ENCODE data around the gene TGFB1. TPM values are rescaled to one million over a fixed set of nuclear protein-coding genes. Genes with fewer than 3 reads are reported as not detected.

TGFB1 gene
- total and polyA plus RNA-seq, 9 of the 15 experiments (the other 6 are each of a cell fraction or from before 2014, with no cell fraction given), result 0.24 to 159 (median 17.2) TPM

GRCh38 chr19:41323430-41324125 is 30.1 kb downstream of the TGFB1 start (continued):
- TF ChIP-seq RNF2 (IDR thresholded peaks at IDR 0.05) (peak; percentile 95; the same call in 1 of the 2 replicates), TAF1 (IDR thresholded peaks at IDR 0.05; ENCODE audit: control insufficient read depth, extremely low read depth, insufficient read depth, low read length, severe bottlenecking) (no peak), CBX8 (IDR thresholded peaks at IDR 0.05; ENCODE audit: borderline replicate concordance, extremely low read depth, low read depth, low read length, poor library complexity, severe bottlenecking) (no peak), MNT (conservative IDR thresholded peaks at IDR 0.05) (peak; percentile 82 to 92), MTA1 (IDR thresholded peaks at IDR 0.05; ENCODE audit: borderline replicate concordance) (peak; percentile 86), XRCC5 (IDR thresholded peaks at IDR 0.05; ENCODE audit: low read depth, low read length) (no peak; the same call in 1 of the 2 replicates), MBD1 (CRISPR knock-in tag; IDR thresholded peaks at IDR 0.05) (no peak), CSDE1 (IDR thresholded peaks at IDR 0.05) (no peak), STAG1 (CRISPR knock-in tag; IDR thresholded peaks at IDR 0.05; ENCODE audit: borderline replicate concordance) (no peak), ZNF79 (CRISPR knock-in tag; IDR thresholded peaks at IDR 0.05; ENCODE audit: low read depth) (no peak), PHB (CRISPR knock-in tag; IDR thresholded peaks at IDR 0.05) (peak; percentile 73; the same call in 1 of the 2 replicates), PHB2 (IDR thresholded peaks at IDR 0.05; ENCODE audit: low read depth) (no peak), MYNN (IDR thresholded peaks at IDR 0.05) (peak; percentile 95), MYNN (CRISPR knock-in tag; IDR thresholded peaks at IDR 0.05) (no peak), CEBPB (tag; IDR thresholded peaks at IDR 0.05) (no peak), TCFL5 (CRISPR knock-in tag; conservative IDR thresholded peaks at IDR 0.05) (no peak), GABPB1 (CRISPR knock-in tag; IDR thresholded peaks at IDR 0.05) (no peak; the same call in 1 of the 2 replicates), ZFP36 (IDR thresholded peaks at IDR 0.05; ENCODE audit: low read depth, low read length, partially characterized antibody) (no peak), ZBTB33 (CRISPR knock-in tag; IDR thresholded peaks at IDR 0.05) (0 out of 2 replicates have a peak, but pooled peaks have one; percentile 9), NR2C2 (CRISPR knock-in tag; IDR thresholded peaks at IDR 0.05) (no peak), NR2C2 (tag; IDR thresholded peaks at IDR 0.05) (peak; percentile 78), ZNF449 (CRISPR knock-in tag; IDR thresholded peaks at IDR 0.05) (0 out of 2 replicates have a peak, but pooled peaks have one; percentile 45)
